Natural killer cell (primary cell): ENCODE measurements around the gene PTEN. TPM values are rescaled to one million over a fixed set of nuclear protein-coding genes. Genes with fewer than 3 reads are reported as not detected.

ENCODE experiments used
- ATAC-seq, 3 donors: fragments of 150-1000 bp in 2 of 3; fragments of 200-7000 bp in 1 of 3; cut with Tn5 transposase; 1 replicate in 1 of 3; 2 replicates in 2 of 3; pipeline ENCODE4 v1.10.0; 2021; ENCODE audit warnings: mild to moderate bottlenecking in 2 of 3, moderate library complexity in 2 of 3
- DNase-seq, 2 donors: peaks; one replicate each; pipeline versions ENCODE4 v3.0.0 to v3.0.0-alpha.2; 2013 to 2021; ENCODE audit warnings: mixed read lengths in 1 of 2
- H3K27ac ChIP-seq: one replicate; pipeline ENCODE4 v1.5.1; 2013; ENCODE audit warnings: mild to moderate bottlenecking, low read length
- H3K27me3 ChIP-seq: one replicate; pipeline ENCODE4 v1.6.1; 2013; ENCODE audit warnings: low read length; ENCODE audit not compliant: control insufficient read depth, insufficient read depth
- H3K36me3 ChIP-seq: one replicate; pipeline ENCODE4 v1.6.1; 2013; ENCODE audit warnings: low read length; ENCODE audit not compliant: control insufficient read depth, insufficient read depth
- H3K4me1 ChIP-seq: one replicate; pipeline ENCODE4 v1.6.1; 2013; ENCODE audit warnings: low read length; ENCODE audit not compliant: control insufficient read depth, insufficient read depth
- H3K4me3 ChIP-seq: one replicate; pipeline ENCODE4 v1.5.1; 2013; ENCODE audit warnings: low read length
- H3K9me3 ChIP-seq: one replicate; pipeline ENCODE4 v1.6.1; 2013; ENCODE audit warnings: low read length; ENCODE audit not compliant: control insufficient read depth, insufficient read depth
- H3K27ac Mint-ChIP-seq, 2 donors: one replicate each; pipeline ENCODE4 v1.8.0; 2022; ENCODE audit warnings: mild to moderate bottlenecking in 2 of 2, mixed read lengths in 2 of 2, moderate library complexity in 1 of 2
- H3K27me3 Mint-ChIP-seq, 2 donors: one replicate each; pipeline ENCODE4 v1.8.0; 2022; ENCODE audit warnings: low read depth in 2 of 2, mixed read lengths in 2 of 2
- H3K36me3 Mint-ChIP-seq: one replicate; pipeline ENCODE4 v1.8.0; 2022; ENCODE audit warnings: mixed read lengths
- H3K4me1 Mint-ChIP-seq, 2 donors: one replicate each; pipeline ENCODE4 v1.8.0; 2022; ENCODE audit warnings: mixed read lengths in 2 of 2
- H3K4me3 Mint-ChIP-seq: one replicate; pipeline ENCODE4 v1.8.0; 2022; ENCODE audit warnings: mild to moderate bottlenecking, moderate library complexity, mixed read lengths
- H3K9me3 Mint-ChIP-seq, 2 donors: one replicate each; pipeline ENCODE4 v1.8.0; 2022; ENCODE audit warnings: mixed read lengths in 2 of 2
- WGBS: methylation state at CpG from one replicate; pipeline ENCODE4 v1.1.7; 2013; ENCODE audit warnings: missing lambda C conversion rate; ENCODE audit not compliant: insufficient coverage; 5-methylcytosine and 5-hydroxymethylcytosine counted together
- intact Hi-C: fragments of 100-400 bp; cut with micrococcal nuclease; formaldehyde crosslinking; loops from one replicate; pipeline ENCODE4 v1.14.2; 2022
- total RNA-seq, 4 donors: library from RNA; stranded (reverse); fragments of 120-200 nt in 1 of 4; gene quantifications; one replicate each; pipeline versions ENCODE4 v1.2.3 to v1.2.4, GENCODE V29; 2013 to 2022
- TF ChIP-seq, protein P1 (sequence below): fragments of 200-600 bp; IDR thresholded peaks from one replicate; pipeline ENCODE4 v1.8.0; 2022; ENCODE audit warnings: antibody characterized with exemption

The PTEN gene
- total RNA-seq, 3 donors from 2014 or later (not counting 1 experiment from before 2014, with no cell fraction given), result 107 to 142 (median 121) TPM

DNA sequence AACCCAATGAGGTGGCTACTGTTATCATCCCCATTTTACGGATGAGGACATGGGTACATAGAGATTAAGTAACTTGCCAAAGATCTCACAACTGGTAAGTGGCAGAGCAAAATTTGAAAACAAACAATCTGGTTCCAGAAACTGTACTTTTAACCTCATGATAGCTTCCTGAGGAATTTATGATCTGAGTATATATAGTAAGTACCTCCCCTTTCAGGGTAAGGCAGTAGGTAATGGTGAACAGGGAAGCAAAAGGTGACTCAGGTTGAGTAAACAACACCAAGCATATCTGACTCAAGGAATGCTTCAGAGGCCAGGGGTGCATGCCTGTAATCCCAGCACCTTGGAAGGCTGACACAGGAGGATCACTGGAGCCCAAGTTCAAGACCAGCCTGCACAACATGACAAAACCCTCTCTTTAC is 21.2 kb upstream of the PTEN start:
- no peaks in the 10 kb centered on the region for H3K36me3 ChIP-seq
- H3K9me3 ChIP-seq, result no peaks in the 10 kb centered on the region
- Mint-ChIP-seq H3K4me3 (no peak overlapping the region), H3K36me3 (no peaks in the 10 kb centered on the region), H3K4me1 (no peaks in the 10 kb centered on the region), H3K9me3 (no peaks in the 10 kb centered on the region), H3K27me3 (peaks cover 0 to 4% of the 10 kb centered on the region in 2 donors), H3K27ac (no peak overlapping the region)
- WGBS, result 100% methylated on average over 1 of the region's 1 CpG
- no peak for ATAC-seq
- H3K27me3 ChIP-seq, result no peaks in the 10 kb centered on the region
- intact Hi-C loops, result no loop called here
- no peak overlapping the region for H3K27ac ChIP-seq
- DNase-seq, result no peak
- H3K4me1 ChIP-seq, result no peaks in the 10 kb centered on the region
- no peak overlapping the region for H3K4me3 ChIP-seq
- TF ChIP-seq, protein P1, sequence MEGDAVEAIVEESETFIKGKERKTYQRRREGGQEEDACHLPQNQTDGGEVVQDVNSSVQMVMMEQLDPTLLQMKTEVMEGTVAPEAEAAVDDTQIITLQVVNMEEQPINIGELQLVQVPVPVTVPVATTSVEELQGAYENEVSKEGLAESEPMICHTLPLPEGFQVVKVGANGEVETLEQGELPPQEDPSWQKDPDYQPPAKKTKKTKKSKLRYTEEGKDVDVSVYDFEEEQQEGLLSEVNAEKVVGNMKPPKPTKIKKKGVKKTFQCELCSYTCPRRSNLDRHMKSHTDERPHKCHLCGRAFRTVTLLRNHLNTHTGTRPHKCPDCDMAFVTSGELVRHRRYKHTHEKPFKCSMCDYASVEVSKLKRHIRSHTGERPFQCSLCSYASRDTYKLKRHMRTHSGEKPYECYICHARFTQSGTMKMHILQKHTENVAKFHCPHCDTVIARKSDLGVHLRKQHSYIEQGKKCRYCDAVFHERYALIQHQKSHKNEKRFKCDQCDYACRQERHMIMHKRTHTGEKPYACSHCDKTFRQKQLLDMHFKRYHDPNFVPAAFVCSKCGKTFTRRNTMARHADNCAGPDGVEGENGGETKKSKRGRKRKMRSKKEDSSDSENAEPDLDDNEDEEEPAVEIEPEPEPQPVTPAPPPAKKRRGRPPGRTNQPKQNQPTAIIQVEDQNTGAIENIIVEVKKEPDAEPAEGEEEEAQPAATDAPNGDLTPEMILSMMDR, result no peak

DNA sequence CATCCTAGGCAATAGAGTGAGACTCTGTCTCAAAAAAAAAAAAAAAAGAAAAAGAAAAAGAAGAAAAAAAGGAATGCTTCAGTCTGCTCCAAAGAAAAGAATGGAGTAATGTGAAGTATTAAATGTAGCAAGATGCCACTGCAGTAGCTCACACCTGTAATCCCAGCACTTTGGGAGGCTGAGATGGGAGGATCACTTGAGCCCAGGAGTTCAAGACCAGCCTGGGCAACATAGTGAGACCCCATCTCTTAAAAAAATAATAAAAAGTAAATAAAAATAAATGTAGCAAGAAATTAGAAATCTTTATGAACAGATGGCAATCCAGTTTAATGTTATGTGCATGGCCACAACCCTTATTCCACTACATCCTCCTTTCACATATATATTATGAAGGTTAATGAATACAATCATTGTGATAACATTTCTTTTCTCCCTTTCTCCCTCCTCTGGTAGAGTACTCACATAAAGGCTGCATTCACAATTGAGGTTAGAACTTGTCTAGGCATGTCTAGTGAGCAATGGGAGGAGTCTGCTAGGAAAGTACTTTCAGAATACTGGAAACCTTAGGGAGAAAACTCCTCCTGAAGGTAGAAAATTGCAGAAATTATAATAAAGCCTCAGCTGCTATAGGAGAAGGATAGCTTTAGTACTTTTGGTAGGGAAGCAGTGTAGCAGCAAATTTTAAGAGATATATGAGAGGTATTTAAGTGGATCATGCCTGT is 20.5 kb upstream of the PTEN start:
- H3K36me3 ChIP-seq, result no peaks in the 10 kb centered on the region
- no peak overlapping the region for H3K4me3 Mint-ChIP-seq
- no peaks in the 10 kb centered on the region for H3K36me3 Mint-ChIP-seq
- TF ChIP-seq, protein P1, result no peak
- H3K27me3 Mint-ChIP-seq, result no peaks in the 10 kb centered on the region
- H3K4me3 ChIP-seq, result no peak overlapping the region
- H3K27ac Mint-ChIP-seq, result no peak overlapping the region
- no peaks in the 10 kb centered on the region for H3K27me3 ChIP-seq
- no peak for DNase-seq
- H3K9me3 ChIP-seq, result no peaks in the 10 kb centered on the region
- no peak for ATAC-seq
- H3K4me1 ChIP-seq, result no peaks in the 10 kb centered on the region
- no peaks in the 10 kb centered on the region for H3K9me3 Mint-ChIP-seq
- intact Hi-C loops, result no loop called here
- no peaks in the 10 kb centered on the region for H3K4me1 Mint-ChIP-seq
- H3K27ac ChIP-seq, result no peak overlapping the region

DNA sequence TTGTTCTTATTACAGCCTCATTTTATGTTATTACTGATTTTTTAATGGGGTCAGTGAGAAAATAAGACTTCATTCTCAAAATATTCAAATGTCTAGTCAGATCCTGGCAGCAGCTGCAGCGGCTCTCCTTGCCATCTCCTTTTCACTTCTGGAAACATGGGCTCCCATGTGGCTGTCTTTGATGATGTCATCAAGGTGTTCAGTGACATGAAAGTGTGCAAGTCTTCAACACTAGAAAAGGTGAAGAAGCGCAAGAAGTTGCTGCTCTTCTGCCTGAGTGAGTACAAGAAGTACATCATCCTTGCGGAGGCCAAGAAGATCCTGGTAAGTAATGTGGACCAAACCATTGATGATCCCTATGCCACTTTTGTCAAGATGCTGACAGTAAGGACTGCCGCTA is 19.7 kb upstream of the PTEN start:
- H3K4me3 ChIP-seq, result no peak overlapping the region
- intact Hi-C loops, result no loop called here
- no peaks in the 10 kb centered on the region for H3K9me3 ChIP-seq
- H3K4me1 ChIP-seq, result no peaks in the 10 kb centered on the region
- no peak overlapping the region for H3K27ac ChIP-seq
- H3K4me1 Mint-ChIP-seq, result no peaks in the 10 kb centered on the region
- no peak overlapping the region for H3K4me3 Mint-ChIP-seq
- H3K36me3 Mint-ChIP-seq, result no peaks in the 10 kb centered on the region
- TF ChIP-seq, protein P1, result no peak
- no peak for DNase-seq
- H3K9me3 Mint-ChIP-seq, result no peaks in the 10 kb centered on the region
- 95% methylated on average over 4 of the region's 4 CpGs for WGBS
- H3K27ac Mint-ChIP-seq, result no peak overlapping the region
- no peaks in the 10 kb centered on the region for H3K27me3 ChIP-seq
- H3K36me3 ChIP-seq, result no peaks in the 10 kb centered on the region
- ATAC-seq, result no peak
- H3K27me3 Mint-ChIP-seq, result no peaks in the 10 kb centered on the region
